ENCODE results near the gene NDUFS3.

NDUFS3 gene

DNA sequence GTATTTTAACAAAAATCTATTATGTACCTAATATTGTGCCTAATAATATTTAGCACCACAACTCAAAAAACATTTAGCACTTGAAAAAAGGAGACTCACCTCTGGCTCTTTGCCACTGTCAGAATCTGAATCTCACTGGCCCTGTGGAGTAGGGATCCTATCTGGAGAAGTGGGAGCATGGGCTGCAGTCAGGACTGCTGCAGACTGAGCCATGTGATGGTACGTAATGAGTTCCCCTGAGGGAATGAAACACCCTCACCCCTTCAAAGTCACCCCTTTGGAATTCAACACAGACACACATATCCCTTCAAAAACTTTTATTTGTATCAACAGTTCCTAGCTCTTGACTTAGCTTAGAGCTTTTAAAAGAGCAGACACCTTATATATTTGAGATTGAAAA is 7.0 kb upstream of the NDUFS3 start:
- no peak for TF ChIP-seq CTCF (IDR thresholded peaks at IDR 0.05; ENCODE audit: low read depth, low read length, missing control alignments)
- no peak overlapping the region for H3K4me3 ChIP-seq (ENCODE audit: low read depth, low read length)
- no peak for DNase-seq (ENCODE audit: low read depth)

DNA sequence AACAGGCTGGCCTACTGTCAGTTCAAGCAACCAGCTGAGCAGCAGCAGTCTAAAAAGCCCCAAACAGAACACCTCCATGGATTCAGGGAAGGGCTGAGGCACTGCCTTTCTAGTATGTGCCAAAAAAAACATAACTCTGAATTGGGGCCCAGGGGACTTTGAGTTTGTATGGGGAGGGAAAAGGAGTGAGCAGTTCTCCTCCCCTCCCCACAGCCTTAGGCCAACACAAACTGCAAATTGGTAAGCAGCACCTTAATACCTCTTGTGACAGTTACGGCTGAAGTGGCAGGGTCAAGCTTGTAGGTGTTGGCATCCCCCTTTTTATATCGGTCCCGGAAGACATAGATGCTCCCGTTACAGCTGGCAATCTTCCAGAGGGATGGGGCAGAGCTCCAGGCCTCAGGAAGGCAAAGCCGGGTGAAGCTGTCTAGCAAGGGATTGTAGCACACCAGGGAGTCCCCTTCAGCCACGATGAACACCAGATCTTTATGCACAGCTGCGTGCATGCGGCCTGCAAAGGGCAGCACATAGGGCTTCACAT is 6.1 kb upstream of the NDUFS3 start:
- no peak for DNase-seq (ENCODE audit: low read depth)
- no peak for TF ChIP-seq CTCF (IDR thresholded peaks at IDR 0.05; ENCODE audit: low read depth, low read length, missing control alignments)
- no peak overlapping the region for H3K4me3 ChIP-seq (ENCODE audit: low read depth, low read length)

DNA sequence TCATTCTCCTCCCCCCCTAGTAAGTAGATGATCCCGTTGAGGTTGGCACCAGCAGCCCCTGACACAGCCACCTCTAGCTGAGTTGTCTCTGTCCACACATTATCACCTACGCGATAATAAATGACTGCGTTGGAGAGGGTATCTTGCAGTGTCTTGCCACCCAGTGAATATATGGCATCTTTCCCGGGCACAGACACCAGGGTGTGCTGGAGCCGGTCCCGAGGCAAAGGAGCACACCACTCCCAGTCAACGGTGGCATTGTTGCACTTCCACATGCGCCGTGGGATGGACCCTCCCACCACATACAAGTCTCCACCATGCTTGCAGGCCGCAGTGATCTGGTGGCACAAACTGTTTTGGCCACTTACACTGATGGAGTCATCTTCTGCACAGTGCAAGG is 5.6 kb upstream of the NDUFS3 start:
- DNase-seq (ENCODE audit: low read depth) = no peak
- no peak for TF ChIP-seq CTCF (IDR thresholded peaks at IDR 0.05; ENCODE audit: low read depth, low read length, missing control alignments)
- H3K4me3 ChIP-seq (ENCODE audit: low read depth, low read length) = no peak overlapping the region

GRCh38 chr11:47577460-47578041 is 1.3 kb upstream of the NDUFS3 start:
- no peak for DNase-seq (ENCODE audit: low read depth)
- no peak for TF ChIP-seq CTCF (IDR thresholded peaks at IDR 0.05; ENCODE audit: low read depth, low read length, missing control alignments)
- peak overlapping the region; percentile 79 for H3K4me3 ChIP-seq (ENCODE audit: low read depth, low read length)

DNA sequence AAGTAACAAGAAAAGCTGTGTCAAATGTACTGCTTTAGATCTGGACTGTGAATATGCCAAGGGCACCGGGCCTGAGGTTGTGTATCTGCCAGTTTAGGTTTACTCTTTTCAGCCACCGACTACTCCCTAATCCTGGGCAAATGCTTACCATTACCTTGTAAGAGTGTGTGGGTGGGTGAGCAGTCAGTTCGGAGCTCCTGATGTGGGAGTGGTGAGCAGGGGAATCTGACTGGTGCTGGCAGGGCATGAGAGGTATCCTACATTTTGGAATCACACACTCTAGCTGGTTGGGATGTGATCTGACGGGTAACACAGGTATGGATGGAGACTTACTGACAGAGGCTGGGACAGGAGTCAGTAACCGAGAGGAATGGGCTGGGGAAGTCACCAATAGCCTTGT is 5.0 kb downstream of the NDUFS3 start:
- H3K4me3 ChIP-seq (ENCODE audit: low read depth, low read length) = no peak overlapping the region
- no peak for TF ChIP-seq CTCF (IDR thresholded peaks at IDR 0.05; ENCODE audit: low read depth, low read length, missing control alignments)
- DNase-seq (ENCODE audit: low read depth) = no peak

- TF ChIP-seq CTCF (IDR thresholded peaks at IDR 0.05; ENCODE audit: low read depth, low read length, missing control alignments) = no peak
- DNase-seq (ENCODE audit: low read depth) = no peak
- H3K4me3 ChIP-seq (ENCODE audit: low read depth, low read length) = no peak within 1 kb of the TSS
Observed at GRCh38 chr11:47586098-47586855, 7.4 kb downstream of the NDUFS3 start, which contains the start of gene FAM180B. Gene FAM180B (plus strand): TSS chr11:47586678. CDS start chr11:47586769, 91 bp downstream.
